ENCODE results near the gene TMEM47. TPM values are rescaled to one million over a fixed set of nuclear protein-coding genes. Genes with fewer than 3 reads are reported as not detected.

Gene TMEM47
- total and polyA plus RNA-seq, 2 experiments from 2014 or later, result 25.4 to 56.7 TPM

GRCh38 chrX:34656467-34656841, 631 bp downstream of the TMEM47 start:
- H3K4me1 ChIP-seq (ENCODE audit: insufficient read depth), result peaks cover 35% of the 10 kb centered on the region
- no peak overlapping the region for H3K27ac ChIP-seq (ENCODE audit: low read depth)
- H3K36me3 ChIP-seq (ENCODE audit: insufficient read depth), result no peaks in the 10 kb centered on the region
- H3K36me3 Mint-ChIP-seq (ENCODE audit: low read depth), result peaks cover 10% of the 10 kb centered on the region; the same call in 2 of the 3 replicates
- H3K79me2 ChIP-seq (replicated peaks; ENCODE audit: insufficient read depth), result peaks cover 47% of the 10 kb centered on the region
- DNase-seq (ENCODE audit: low spot score) (no peak), ATAC-seq (no peak)
- peaks cover 10% of the 10 kb centered on the region; the same call in 1 of the 2 replicates for H3K27me3 ChIP-seq (ENCODE audit: insufficient read depth)
- H4K20me1 ChIP-seq (replicated peaks; ENCODE audit: insufficient read depth), result no peaks in the 10 kb centered on the region
- H3K4me3 ChIP-seq, result peak overlapping the region; percentile 78
- peak overlapping the region; percentile 93 for H3K4me3 Mint-ChIP-seq
- H3K9me3 Mint-ChIP-seq, result peaks cover 5% of the 10 kb centered on the region; the same call in 2 of the 3 replicates
- no peaks in the 10 kb centered on the region for H3K9me2 ChIP-seq (ENCODE audit: insufficient read depth)
- H3K27me3 Mint-ChIP-seq (ENCODE audit: insufficient read depth, low read depth, poor library complexity), result peaks cover 10% of the 10 kb centered on the region
- H3K27ac Mint-ChIP-seq, result peak overlapping the region; percentile 63; the same call in 1 of the 2 replicates
- H3F3A ChIP-seq (replicated peaks; ENCODE audit: low read depth), result no peaks in the 10 kb centered on the region
- no peak overlapping the region for H2AFZ ChIP-seq
- peaks cover 36% of the 10 kb centered on the region for H3K4me1 Mint-ChIP-seq
- no peak for TF ChIP-seq JUNB (IDR thresholded peaks at IDR 0.05; ENCODE audit: unreplicated experiment)
- no peak for TF ChIP-seq ZNF114 (CRISPR knock-in tag; IDR thresholded peaks at IDR 0.05)
- TF ChIP-seq EZH2 (IDR thresholded peaks at IDR 0.05; ENCODE audit: low read depth, unreplicated experiment), result no peak
- TF ChIP-seq ZNF331 (CRISPR knock-in tag; IDR thresholded peaks at IDR 0.05; ENCODE audit: low read depth), result no peak
- TF ChIP-seq ETS1 (IDR thresholded peaks at IDR 0.05), result no peak
- TF ChIP-seq STAT1 (IDR thresholded peaks at IDR 0.05; ENCODE audit: unreplicated experiment), result no peak
- TF ChIP-seq EZH2phosphoT487 (IDR thresholded peaks at IDR 0.05; ENCODE audit: unreplicated experiment), result no peak
- TF ChIP-seq CREB1 (CRISPR knock-in tag; IDR thresholded peaks at IDR 0.05; ENCODE audit: low read depth), result no peak
- TF ChIP-seq CTCF (conservative IDR thresholded peaks at IDR 0.05; ENCODE audit: low read depth in 2 of 2), result no peak
- TF ChIP-seq, protein P1, sequence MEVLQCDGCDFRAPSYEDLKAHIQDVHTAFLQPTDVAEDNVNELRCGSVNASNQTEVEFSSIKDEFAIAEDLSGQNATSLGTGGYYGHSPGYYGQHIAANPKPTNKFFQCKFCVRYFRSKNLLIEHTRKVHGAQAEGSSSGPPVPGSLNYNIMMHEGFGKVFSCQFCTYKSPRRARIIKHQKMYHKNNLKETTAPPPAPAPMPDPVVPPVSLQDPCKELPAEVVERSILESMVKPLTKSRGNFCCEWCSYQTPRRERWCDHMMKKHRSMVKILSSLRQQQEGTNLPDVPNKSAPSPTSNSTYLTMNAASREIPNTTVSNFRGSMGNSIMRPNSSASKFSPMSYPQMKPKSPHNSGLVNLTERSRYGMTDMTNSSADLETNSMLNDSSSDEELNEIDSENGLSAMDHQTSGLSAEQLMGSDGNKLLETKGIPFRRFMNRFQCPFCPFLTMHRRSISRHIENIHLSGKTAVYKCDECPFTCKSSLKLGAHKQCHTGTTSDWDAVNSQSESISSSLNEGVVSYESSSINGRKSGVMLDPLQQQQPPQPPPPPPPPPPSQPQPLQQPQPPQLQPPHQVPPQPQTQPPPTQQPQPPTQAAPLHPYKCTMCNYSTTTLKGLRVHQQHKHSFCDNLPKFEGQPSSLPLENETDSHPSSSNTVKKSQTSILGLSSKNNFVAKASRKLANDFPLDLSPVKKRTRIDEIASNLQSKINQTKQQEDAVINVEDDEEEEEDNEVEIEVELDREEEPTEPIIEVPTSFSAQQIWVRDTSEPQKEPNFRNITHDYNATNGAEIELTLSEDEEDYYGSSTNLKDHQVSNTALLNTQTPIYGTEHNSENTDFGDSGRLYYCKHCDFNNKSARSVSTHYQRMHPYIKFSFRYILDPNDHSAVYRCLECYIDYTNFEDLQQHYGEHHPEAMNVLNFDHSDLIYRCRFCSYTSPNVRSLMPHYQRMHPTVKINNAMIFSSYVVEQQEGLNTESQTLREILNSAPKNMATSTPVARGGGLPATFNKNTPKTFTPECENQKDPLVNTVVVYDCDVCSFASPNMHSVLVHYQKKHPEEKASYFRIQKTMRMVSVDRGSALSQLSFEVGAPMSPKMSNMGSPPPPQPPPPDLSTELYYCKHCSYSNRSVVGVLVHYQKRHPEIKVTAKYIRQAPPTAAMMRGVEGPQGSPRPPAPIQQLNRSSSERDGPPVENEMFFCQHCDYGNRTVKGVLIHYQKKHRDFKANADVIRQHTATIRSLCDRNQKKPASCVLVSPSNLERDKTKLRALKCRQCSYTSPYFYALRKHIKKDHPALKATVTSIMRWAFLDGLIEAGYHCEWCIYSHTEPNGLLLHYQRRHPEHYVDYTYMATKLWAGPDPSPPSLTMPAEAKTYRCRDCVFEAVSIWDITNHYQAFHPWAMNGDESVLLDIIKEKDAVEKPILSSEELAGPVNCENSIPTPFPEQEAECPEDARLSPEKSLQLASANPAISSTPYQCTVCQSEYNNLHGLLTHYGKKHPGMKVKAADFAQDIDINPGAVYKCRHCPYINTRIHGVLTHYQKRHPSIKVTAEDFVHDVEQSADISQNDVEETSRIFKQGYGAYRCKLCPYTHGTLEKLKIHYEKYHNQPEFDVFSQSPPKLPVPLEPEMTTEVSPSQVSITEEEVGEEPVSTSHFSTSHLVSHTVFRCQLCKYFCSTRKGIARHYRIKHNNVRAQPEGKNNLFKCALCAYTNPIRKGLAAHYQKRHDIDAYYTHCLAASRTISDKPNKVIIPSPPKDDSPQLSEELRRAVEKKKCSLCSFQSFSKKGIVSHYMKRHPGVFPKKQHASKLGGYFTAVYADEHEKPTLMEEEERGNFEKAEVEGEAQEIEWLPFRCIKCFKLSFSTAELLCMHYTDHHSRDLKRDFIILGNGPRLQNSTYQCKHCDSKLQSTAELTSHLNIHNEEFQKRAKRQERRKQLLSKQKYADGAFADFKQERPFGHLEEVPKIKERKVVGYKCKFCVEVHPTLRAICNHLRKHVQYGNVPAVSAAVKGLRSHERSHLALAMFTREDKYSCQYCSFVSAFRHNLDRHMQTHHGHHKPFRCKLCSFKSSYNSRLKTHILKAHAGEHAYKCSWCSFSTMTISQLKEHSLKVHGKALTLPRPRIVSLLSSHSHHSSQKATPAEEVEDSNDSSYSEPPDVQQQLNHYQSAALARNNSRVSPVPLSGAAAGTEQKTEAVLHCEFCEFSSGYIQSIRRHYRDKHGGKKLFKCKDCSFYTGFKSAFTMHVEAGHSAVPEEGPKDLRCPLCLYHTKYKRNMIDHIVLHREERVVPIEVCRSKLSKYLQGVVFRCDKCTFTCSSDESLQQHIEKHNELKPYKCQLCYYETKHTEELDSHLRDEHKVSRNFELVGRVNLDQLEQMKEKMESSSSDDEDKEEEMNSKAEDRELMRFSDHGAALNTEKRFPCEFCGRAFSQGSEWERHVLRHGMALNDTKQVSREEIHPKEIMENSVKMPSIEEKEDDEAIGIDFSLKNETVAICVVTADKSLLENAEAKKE (CRISPR knock-in tag; IDR thresholded peaks at IDR 0.05), result no peak
- TF ChIP-seq POLR2AphosphoS5 (IDR thresholded peaks at IDR 0.05; ENCODE audit: low read depth), result no peak
- no peak for TF ChIP-seq NANOG (IDR thresholded peaks at IDR 0.05; ENCODE audit: borderline replicate concordance)
- TF ChIP-seq REST (IDR thresholded peaks at IDR 0.05; ENCODE audit: unreplicated experiment), result no peak
- peak overlapping the region; percentile 79 for H3K4me2 ChIP-seq

Measured in GM23338 (cell line).